HG03521 (cell line): ENCODE data around the gene SLC39A11.

ENCODE experiments used
- ATAC-seq: cut with Tn5 transposase; IDR thresholded peaks from one replicate; pipeline ENCODE4 v1.9.1; 2021; ENCODE audit warnings: mild to moderate bottlenecking, moderate library complexity; ENCODE audit not compliant: unreplicated experiment

Gene SLC39A11

DNA sequence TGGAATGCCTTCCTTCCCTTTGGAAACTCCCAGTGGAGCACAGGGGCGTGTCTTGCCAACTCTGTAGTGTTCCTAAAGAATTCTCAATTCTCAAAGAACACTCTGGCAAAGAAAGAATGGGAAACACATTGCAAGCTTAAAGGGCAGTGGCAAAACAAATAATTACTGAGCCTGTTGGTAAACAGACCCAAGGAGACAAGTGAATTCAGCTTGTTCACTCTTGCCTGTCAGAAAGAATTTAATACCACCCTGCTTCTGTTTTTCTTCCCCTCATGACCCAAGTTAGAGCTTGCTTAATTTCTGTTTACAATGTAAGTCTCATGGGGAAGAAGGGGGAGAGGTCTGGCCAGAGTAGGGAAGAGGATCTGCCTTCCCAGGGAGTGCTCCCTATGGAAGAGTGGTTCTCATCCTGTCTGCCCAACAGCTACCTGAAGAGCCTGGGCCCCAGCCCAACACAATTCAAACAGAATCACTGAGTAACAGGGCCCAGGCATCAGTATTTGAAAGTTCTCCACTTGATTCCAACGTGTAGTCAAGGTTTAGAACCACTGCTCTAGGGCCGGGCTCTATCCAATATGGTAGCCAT is 386.0 kb downstream of the SLC39A11 start:
- ATAC-seq = no peak

DNA sequence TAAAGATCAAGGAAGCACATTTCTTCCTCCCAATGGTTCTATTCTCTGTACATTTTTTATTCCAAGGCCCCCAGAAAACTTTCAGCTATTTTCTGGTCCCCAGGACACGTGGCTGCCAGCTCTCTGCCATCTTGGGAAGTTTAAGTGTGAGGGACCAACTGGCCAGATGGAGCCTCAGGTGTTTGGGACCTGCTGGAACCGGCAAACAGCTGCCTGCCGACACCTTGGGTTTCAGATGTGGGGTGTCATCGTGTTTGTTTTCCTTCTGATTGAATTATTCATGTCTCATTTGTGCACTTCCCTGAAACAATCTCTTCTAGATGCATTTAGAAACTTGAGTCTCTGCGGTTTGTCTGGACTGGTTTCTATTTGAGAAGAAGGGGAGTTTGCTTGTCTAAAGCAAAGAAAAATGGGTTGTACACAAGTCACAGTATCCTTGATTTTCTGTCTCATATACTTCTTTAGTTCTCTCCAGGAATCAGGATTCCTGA is 386.5 kb downstream of the SLC39A11 start:
- ATAC-seq = peak; percentile 67

- ATAC-seq = no peak
Observed at GRCh38 chr17:72702998-72703397, 389.5 kb downstream of the SLC39A11 start.

- ATAC-seq = no peak
Observed at GRCh38 chr17:72702136-72702735, 390.3 kb downstream of the SLC39A11 start.

GRCh38 chr17:72700226-72700625 is 392.3 kb downstream of the SLC39A11 start:
- no peak for ATAC-seq

DNA sequence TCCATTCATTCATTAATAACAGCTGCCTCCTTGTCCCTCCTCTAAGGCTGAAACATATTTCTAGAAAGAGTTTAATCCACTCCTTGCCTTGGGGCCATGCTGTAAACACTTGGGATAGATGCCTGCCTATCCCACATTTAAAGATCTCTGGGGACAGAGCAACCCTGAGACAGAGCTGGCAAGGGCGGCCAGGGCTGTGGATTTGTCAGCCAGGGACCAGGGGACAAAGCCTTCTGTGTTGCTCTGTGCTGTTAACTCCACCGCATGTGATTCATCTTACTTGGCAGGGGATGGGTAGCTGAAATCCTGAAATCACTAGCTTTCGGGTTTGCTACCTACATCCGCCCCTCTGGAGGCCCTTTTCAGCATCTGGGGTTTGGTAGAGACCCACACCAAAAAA is 392.9 kb downstream of the SLC39A11 start:
- no peak for ATAC-seq

- no peak for ATAC-seq
Observed at GRCh38 chr17:72697602-72698146, 394.8 kb downstream of the SLC39A11 start.

- no peak for ATAC-seq
Observed at GRCh38 chr17:72696721-72697120, 395.8 kb downstream of the SLC39A11 start.

DNA sequence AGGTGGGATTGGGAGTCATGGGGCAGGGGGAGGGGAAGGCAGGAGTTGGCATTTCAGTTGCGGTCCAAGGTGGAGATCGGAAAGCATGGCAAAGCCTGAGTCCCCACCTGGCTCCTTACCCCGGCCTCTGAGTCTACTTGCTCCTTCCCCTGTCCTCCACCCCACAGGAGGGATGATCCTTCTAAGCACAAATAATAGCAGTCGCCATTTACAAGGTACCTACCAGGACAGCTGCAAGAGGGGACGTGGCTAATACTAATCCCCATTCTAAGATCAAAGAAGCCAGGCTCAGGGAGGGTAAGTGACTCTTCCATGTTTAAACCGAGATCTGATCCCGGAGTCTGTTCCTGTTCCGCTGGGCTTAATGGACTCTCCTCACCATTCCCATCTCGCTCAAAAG is 396.3 kb downstream of the SLC39A11 start:
- ATAC-seq = no peak

GRCh38 chr17:72693956-72694355 is 398.5 kb downstream of the SLC39A11 start:
- ATAC-seq = no peak

GRCh38 chr17:72693151-72693878 is 399.2 kb downstream of the SLC39A11 start:
- no peak for ATAC-seq

- ATAC-seq = no peak
Observed at GRCh38 chr17:72692676-72693075, 399.8 kb downstream of the SLC39A11 start.

DNA sequence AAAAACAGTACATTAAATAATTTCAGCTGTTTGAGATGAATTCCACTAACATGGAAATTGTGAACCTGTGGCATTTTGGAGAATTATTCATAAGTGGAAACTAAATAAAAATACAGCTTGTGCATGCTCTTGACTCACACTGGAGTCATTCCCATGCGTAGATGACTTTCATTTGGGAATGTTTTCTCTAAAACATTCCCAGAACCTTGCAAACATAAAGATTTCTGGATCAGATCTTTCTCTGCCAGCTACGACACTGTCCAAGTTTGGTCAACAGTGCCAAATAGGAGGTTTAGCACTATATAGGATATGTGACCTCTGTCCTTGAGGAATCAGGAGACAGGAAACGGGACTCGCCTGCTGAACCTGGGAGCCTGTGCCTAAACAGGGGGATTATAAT is 400.9 kb downstream of the SLC39A11 start:
- no peak for ATAC-seq

DNA sequence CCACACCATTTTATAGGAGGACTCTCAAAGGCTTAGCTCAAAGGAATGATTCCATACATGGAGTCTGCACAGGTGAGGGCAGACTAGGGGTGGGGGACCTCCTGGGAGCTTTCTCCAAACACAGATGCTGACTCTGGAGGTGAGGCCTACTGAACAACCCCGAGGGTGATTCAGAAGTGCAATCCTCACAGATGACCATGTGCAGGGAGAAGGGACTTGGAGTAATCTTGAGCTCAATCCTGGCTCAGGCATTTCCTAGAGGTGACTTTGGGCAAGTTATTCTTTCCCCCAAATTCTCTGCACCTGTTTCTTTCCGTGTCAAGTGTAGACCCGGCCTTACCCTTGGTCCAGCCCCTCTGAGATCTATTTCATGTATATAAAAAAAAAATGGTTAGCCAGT is 401.5 kb downstream of the SLC39A11 start:
- no peak for ATAC-seq

GRCh38 chr17:72687886-72688285 is 404.6 kb downstream of the SLC39A11 start:
- ATAC-seq = no peak

GRCh38 chr17:72684405-72685020 is 408.0 kb downstream of the SLC39A11 start:
- no peak for ATAC-seq

DNA sequence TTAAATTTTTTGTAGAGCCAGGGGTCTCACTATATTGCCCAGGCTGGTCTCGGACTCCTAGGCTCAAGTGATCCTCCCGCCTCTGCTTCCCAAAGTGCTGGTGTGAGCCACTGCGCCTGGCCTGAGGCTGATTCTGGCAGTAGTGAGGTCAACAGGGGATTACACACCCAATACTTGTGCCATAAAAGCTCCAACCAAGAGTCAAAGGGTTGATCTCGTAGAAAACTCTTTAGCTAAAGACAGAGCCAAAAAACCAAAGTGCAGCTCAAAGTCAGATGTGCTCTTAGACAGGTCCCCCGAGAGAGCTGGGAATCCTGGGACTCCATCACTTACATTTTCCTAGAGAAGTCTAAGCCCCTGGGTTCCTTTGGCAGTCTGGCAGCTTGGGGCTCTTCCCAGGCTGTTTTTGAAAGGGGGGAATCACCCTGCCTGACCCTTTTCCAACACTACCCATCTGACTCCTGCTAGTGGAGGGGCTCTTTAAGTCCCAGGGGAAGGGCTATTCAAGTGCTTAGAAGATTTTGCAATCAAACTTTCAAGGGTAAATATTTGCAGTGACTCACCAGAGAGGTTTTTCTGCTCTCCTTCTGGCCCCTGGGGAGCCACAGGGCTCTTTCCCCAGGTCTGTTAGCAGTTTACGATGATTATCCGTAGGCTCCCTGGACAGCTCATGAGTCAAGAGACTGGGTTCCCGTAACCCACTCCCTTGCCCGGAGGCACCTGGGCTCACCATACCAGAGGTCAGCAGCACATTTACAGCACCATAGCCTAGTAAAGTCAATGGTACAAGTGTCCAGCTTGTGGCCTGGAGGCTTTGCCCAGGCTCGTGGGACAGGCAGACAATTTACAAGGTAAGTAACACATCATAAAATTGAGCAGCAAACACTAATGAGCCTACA is 408.7 kb downstream of the SLC39A11 start:
- no peak for ATAC-seq

DNA sequence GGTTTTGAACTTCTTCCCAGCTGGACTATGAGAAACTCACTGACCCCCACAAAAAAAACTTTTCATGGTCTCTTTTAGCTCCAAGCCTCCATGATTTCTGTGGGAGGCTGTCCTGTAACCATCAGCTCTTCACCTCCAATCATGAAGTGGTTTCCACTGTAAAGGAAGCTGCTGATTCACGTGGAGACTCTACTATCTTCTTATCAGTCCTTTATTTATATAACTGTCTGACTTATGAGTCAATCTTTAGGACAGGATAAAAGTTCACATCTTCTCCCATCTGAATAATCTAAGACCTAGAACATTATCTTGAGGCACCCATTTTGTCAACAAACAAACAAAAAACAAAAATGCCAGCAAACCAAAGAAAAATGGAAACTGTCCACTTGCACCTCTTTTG is 409.9 kb downstream of the SLC39A11 start:
- no peak for ATAC-seq

GRCh38 chr17:72681844-72682243 is 410.6 kb downstream of the SLC39A11 start:
- no peak for ATAC-seq

DNA sequence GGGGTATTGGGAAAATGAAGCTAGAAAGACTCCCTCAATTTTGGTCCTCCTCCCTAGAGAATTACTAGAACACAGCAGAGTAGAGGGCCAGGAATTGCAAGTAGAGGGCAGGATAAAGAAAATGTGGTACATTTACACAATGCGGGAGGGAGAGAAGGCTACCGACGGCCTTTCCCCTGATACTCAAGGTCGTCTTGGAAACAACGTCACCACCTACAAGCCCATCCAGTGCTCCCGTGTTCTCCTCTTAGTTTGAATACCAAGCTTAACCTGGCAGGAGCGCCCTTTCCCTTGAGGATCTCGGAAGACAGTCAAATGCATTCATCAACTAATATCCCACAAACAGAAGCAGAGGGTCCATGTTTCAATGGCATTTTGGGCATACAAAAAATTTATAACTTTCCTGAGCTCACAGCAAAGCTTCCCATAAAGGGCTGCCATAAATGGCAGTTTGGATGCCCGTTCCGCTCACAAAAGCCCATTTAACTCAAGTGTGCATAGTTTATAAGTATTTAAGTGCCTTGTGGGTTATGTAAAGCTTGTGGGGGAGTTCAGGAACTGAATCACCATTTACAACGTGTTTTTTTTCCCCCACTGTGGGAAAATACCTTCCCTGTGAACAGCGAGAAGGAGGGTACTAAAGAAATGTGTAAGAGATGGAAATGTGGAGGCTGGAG is 414.6 kb downstream of the SLC39A11 start:
- ATAC-seq = no peak
